Renal cortical epithelial cell (primary cell): ENCODE data around the gene HPGDS. TPM values are rescaled to one million over a fixed set of nuclear protein-coding genes. Genes with fewer than 3 reads are reported as not detected.
"Not testable (repeated sequence)": the region's sequence is repeated elsewhere in the genome, so short reads cannot be mapped to it uniquely, and the experiment has no call there.

ENCODE experiments used
- DNase-seq: peaks from one replicate; pipeline ENCODE4 v3.0.0-alpha.2; 2011; ENCODE audit warnings: low read depth
- total RNA-seq: library from RNA; depleted of rRNA; stranded (reverse); fragments of >200 nt; gene quantifications from 2 replicates; pipeline ENCODE4 v1.2.3, GENCODE V29; 2014

Gene HPGDS
- total RNA-seq, 1 donor from 2014 or later = not detected

GRCh38 chr4:94357624-94358023, 15.0 kb upstream of the HPGDS start:
- no peak for DNase-seq

DNA sequence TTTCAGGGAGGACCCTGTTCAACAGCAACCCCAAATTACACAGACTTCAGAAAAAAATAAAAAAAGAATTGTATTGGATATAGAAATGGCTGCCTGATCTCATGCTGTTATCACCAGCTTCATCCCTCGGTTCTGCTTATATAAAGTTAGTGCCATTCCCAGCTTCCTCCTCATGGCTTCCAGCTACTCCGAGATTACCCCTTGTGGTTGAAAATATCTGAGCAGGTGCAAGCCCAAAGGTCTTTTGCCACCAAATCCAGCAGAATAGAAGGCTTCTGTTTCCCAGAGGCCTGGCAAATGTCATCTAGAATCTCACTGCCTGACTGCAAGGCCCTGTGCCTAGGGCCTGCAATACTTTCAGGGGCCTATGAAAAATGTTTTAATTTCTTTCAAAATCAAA, 13.8 kb upstream of the HPGDS start:
- DNase-seq = no peak

GRCh38 chr4:94354474-94354896, 11.8 kb upstream of the HPGDS start:
- DNase-seq = no peak

DNA sequence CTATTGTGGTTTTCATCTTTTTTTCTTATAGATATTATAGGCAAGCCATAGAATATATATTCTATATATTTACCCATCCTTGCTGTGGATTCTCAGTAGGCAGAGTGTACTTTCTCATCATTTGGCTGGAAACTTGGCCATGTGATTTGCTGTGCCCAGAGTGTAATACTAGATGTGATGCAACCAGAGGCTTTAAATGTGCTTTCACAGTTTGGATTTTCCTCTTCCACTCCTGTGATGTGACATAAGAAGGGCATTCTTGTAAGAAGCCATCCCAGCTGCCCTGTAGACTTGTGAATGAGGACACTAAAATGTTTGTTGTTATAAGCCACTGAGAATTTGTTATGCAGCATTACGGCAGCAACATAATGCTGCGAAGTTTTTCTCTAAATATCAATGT, 10.4 kb upstream of the HPGDS start:
- DNase-seq = no peak

DNA sequence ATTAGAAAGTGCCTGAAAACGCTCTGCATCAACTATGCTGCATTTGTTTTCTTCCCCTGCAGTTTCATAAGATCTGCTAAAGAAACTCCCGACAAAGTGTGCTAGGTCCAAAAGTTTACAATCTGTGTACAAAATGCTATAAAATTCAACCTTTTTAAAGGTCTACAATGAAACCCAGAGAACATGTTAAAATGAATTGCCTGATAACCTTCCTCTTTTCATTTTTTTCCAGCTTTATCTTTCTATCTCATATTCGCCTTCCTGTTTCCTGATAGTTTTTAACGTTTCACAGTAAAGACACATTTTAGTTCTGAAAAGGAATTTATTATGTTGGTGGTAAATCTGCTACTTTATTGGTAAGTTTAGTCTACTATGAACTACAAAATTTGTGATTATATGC, 9.5 kb upstream of the HPGDS start:
- DNase-seq = no peak

DNA sequence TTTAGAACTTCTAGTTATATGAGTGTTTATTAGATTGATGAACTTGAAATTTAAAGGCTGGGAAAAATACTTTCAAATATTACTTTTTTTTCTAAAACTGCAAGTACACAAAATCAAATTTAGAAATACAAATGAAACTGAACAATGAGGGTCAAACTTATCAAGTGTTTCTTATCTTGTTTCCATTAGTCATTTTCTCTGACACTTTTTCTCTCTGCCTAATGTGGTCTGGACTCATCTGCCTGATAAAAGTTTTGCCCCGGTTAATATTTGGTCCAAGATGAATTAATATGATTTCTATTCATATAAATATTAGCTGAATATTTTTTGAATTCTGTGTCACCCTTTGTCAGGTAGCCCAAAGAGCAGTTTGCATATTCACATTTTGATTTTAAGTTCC, 8.7 kb upstream of the HPGDS start:
- no peak for DNase-seq

DNA sequence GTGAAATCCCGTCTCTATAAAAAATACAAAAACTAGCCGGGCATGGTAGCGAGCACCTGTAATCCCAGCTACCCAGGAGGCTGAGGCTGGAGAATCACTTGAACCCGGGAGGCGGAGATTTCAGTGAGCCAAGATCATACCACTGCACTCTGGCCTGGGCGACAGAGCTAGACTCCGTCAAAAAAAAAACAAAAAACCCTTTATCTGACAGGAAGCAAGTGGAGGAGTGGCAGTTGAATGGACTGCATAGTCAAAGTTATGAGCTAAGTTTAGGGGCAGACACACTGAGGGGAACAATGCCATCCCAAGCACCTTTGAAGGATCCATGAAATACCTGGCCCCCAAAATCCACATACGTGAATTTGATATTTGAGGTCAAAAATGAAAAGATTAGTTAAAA, 7.5 kb upstream of the HPGDS start:
- no peak for DNase-seq

- DNase-seq = no peak
These were observed 6.6 kb upstream of the HPGDS start for GRCh38 chr4:94349193-94349592.

DNA sequence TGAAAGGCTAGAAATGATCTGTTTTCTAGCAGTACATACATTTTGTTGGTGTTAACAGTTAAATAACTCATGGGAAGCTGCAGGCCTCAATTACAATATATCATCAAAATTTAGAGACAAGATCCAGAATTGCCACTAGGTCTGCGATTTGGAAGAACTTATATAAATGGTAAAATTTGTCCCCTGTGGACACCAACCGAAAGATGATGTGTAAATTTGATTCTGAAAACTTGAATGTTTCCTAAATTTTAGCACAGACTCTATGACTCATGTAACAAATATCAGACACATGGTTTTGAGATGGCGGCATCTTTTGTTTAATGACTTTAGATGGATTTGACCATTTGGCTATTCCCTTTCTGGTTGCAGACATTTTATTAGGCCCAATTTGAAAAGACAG, 6.0 kb upstream of the HPGDS start:
- DNase-seq = no peak

DNA sequence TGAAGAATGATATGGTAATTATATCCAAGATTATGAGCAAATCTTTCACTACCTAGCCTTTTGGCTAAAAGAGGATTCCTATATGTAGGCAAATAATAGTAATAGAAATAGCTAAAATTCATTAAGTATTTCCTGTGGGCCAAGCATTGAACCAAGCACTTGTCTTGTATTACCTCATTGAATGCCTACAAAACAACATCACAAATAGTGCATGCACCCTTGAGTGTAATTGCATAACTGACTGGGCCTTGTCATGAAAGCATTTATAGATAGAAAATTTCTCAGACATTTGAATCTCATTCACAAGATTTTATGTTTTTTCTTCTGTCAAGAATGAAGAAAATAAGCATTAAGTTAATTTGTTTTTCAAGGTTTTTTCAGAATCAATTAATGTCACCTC, 3.9 kb upstream of the HPGDS start:
- DNase-seq = no peak

DNA sequence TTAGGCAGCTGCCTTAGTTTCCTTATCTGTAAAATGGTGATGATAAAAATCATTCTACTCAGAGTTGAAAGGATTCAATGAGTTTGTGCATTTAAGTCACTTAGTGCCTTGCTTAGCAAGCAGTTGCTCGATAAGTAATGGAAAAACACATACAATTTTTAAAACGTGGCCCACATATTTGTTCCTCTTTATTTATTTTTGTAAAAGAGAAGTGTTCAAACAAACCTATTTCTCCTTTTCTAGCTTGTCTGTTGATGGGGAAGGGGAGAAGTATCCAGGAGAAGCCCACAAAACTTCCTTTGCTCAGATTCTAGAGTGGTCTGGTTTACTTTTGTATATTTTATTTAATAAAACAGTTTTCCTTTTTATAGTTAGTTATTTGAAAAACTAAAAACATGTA, 3.3 kb upstream of the HPGDS start:
- DNase-seq = no peak

GRCh38 chr4:94345266-94345665, 2.6 kb upstream of the HPGDS start:
- no peak for DNase-seq

DNA sequence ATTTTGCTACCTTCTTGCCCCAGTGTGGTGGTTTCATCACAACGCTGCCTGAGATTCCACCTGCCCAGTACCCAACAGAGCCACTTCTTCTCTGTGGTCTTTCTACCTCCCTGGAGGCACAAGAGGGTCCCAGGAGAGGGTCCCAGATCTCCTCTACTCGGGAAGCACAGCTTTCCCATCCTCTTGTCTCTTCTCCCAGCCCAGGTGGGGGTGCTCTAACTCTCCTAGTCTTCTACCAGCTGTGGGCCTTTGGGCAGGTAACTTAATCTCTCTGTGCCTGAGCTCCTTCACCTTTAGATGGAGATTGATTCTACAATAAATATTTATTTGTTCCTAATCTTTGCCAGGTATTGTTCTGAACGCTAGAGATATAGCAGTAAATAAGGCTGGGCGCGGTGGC, 1.8 kb upstream of the HPGDS start:
- no peak for DNase-seq

DNA sequence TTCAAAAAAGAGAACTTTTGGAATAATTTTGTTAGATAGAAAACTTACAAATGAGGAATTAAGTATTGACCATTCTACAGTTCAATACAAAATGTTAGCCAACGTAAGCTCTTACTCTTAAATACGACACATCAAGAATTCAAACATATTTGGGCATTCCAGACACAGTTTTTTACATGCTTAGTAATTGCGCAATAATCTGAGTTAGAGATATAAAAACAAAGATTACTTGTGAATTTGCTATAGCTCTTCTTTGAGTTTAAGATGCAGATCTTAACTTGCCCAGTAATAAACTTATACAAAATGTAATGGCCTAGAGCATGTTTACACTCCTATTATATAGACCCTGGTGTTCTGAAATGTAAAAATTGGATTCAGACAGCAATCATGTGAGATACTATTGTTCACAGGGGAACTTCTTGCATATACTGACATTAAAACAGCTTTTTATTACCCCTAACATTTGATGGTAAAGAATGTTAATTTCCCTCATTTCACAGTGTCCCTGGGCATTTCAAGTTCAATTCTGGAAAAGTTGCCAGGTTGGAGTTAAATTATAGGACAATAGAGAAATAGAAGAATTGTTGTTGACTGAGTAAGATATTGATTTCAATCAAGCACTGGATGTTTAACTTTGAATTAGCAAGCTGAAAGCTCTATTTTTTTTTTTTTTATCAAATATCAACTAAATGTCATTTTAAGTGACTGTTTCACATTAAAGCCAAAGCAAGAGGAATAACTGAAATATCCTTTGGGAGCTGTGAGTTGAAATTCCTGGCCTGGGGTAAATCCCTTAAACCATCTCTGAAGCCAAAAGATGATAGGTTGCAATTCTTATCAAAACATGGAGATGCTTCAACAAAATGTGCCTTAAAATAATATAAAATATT, 910 bp downstream of the HPGDS start:
- DNase-seq = peak; percentile 9

DNA sequence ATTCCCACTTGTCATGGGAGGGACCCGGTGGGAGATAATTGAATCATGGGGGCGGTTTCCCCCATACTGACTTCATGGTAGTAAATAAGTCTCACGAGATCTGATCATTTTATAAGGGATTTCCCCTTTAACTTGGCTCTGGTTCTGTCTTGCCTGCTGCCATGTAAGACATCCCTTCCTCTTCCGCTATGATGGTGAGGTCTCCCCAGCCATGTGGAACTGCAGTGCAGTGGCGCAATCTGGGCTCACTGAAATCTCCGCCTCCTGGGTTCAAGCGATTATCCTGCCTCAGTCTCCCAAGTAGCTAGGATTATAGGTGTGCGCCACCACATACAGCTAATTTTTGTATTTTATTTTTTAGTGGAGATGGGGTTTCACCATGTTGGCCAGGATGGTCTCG, 2.9 kb downstream of the HPGDS start:
- DNase-seq = no peak

- DNase-seq = no peak
These were observed 3.8 kb downstream of the HPGDS start for GRCh38 chr4:94338681-94339351.

GRCh38 chr4:94336791-94337190, 5.8 kb downstream of the HPGDS start:
- not testable (repeated sequence) for DNase-seq

DNA sequence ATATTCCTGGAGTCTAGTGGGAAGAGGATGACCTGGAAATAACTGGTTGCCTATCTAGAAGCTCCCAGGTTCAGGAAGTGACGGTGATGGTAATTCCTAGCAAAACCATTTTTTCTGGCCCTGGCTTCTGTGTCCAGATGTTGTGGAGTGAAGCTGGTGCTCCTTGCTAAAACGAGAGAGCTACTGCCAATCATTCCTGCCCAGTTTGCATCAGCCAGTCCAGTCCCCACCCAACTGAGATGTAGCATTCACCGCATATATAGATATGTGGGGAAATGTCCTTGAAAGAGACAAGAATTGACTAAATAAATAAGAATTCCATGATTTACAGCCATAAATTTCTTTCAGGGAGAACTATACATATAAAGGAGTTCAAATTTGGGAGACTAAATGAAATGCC, 6.3 kb downstream of the HPGDS start:
- DNase-seq = no peak

GRCh38 chr4:94334962-94335361, 7.7 kb downstream of the HPGDS start:
- no peak for DNase-seq

DNA sequence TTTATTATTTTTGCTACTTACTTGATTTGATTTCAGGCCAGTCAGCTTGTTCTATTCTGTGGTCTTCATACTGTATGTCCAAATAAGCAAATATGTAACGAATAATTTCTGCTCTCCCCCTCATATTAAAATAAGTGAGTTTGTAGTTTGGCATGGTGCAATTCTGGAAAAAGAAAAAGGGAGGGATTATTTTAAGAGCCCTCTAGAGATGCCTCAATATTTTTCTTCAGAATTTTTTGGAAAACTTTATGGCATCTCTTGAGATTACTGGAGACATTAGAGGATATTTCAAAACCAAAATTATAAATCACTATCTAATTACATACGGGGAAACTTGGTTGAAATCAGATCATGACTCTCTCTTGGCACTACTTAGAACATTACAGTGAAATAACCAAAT, 8.2 kb downstream of the HPGDS start:
- DNase-seq = no peak

- no peak for DNase-seq
These were observed 8.8 kb downstream of the HPGDS start for GRCh38 chr4:94333866-94334265.

GRCh38 chr4:94332983-94333590, 9.5 kb downstream of the HPGDS start:
- DNase-seq = peak; percentile 3

DNA sequence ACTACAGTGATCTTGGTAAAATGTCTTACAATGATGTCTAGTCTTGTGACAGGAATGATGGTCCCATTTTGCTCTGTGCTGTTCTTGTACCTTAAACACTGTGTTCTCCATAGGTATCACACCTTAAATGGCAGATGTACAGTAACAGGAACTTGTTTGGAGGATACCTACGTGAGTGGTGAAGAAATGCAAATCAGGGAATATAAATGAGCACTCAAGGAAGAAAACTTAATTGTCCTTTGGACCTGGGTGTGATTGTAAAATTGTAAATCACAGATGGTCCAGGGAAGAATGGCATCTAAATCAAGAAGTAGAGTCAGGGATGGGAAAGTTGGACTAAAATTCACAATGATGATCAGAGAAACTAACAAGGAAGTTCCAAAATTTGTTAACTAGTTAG, 12.7 kb downstream of the HPGDS start:
- no peak for DNase-seq
